Tibial nerve (tissue), 4 donors: ENCODE data around the gene NFILZ.

Experiments
- CTCF ChIP-seq, 5 experiments: fragments of 200-600 bp in 3 of 5; fragments of 450-650 bp in 2 of 5; sonication (generic) in 3 of 5; IDR thresholded peaks; one replicate each; pipeline ENCODE4 v1.5.1; 2016 to 2019; ENCODE audit warnings: antibody characterized with exemption in 5 of 5, mild to moderate bottlenecking in 3 of 5, moderate library complexity in 2 of 5
- EP300 ChIP-seq, 2 donors: sonication (generic); formaldehyde crosslinking; IDR thresholded peaks; one replicate each; pipeline ENCODE4 v1.6.1; 2017; ENCODE audit warnings: antibody characterized with exemption in 2 of 2, mild to moderate bottlenecking in 1 of 2

- TF ChIP-seq EP300 (IDR thresholded peaks at IDR 0.05), result no peak
- TF ChIP-seq CTCF (IDR thresholded peaks at IDR 0.05), result no peak
Observed at GRCh38 chr19:8605514-8605913, 24.9 kb upstream of the NFILZ start.
